ENCODE data around the gene VKORC1. TPM values are rescaled to one million over a fixed set of nuclear protein-coding genes. Genes with fewer than 3 reads are reported as not detected.

Gene VKORC1
- total and polyA plus RNA-seq, 2 of the 8 experiments (the other 6 are each of a cell fraction or from before 2014, with no cell fraction given) = 84.1 to 483 TPM

- no peak overlapping the region for H2BK20ac ChIP-seq (ENCODE audit: low read length)
- H3K9ac ChIP-seq (replicated peaks in 1 of 4; ENCODE audit: extremely low read depth in 1 of 4, low read depth in 3 of 4, low read length in 3 of 4) = no peak overlapping the region
- no peak overlapping the region for H3K27ac ChIP-seq (ENCODE audit: low read depth, low read length)
- H4K91ac ChIP-seq (replicated peaks; ENCODE audit: insufficient read length, low read length) = no peak overlapping the region
- peaks cover 0 to 15% of the 10 kb centered on the region in 2 experiments for H4K20me1 ChIP-seq (replicated peaks in 1 of 2; ENCODE audit: control insufficient read depth in 1 of 2, insufficient read depth in 2 of 2, low read length in 2 of 2)
- peaks cover 3% of the 10 kb centered on the region; the same call in 1 of the 2 replicates for H3K79me1 ChIP-seq (ENCODE audit: low read depth, low read length)
- no peak overlapping the region for H2BK120ac ChIP-seq (replicated peaks; ENCODE audit: low read depth, low read length)
- no peak overlapping the region for H4K5ac ChIP-seq (ENCODE audit: insufficient read length, low read depth, low read length)
- DNase-seq (ENCODE audit: low read depth in 1 of 2, low spot score in 2 of 2) (no peak), FAIRE-seq (no peak)
- no peak overlapping the region for H3K56ac ChIP-seq (replicated peaks; ENCODE audit: insufficient read length, low read depth, low read length)
- H3K27me3 ChIP-seq (replicated peaks in 1 of 4; ENCODE audit: control insufficient read depth in 3 of 4, extremely low read depth in 1 of 4, insufficient read depth in 3 of 4, low read length in 3 of 4) = no peaks in the 10 kb centered on the region
- H3K36me3 ChIP-seq (ENCODE audit: control insufficient read depth in 2 of 4, insufficient read depth in 4 of 4, low read length in 3 of 4) = peaks cover 6 to 28% (median 14%) of the 10 kb centered on the region in 4 experiments; a peak in 6 of 8 replicates
- H3K4me3 ChIP-seq (ENCODE audit: extremely low read depth in 1 of 4, insufficient read depth in 2 of 4, low read depth in 3 of 4, low read length in 4 of 4) = no peak overlapping the region
- H2BK15ac ChIP-seq (ENCODE audit: low read length) = no peak overlapping the region
- no peak overlapping the region for H2AFZ ChIP-seq (ENCODE audit: low read length)
- no peaks in the 10 kb centered on the region for H3K4me1 ChIP-seq (replicated peaks in 1 of 4; ENCODE audit: control insufficient read depth in 3 of 4, insufficient read depth in 4 of 4, low read length in 3 of 4)
- H3K23ac ChIP-seq (ENCODE audit: insufficient read length) = no peak overlapping the region
- H3K4me2 ChIP-seq (ENCODE audit: insufficient read depth in 1 of 2, low read depth in 2 of 2, low read length in 2 of 2) = no peak overlapping the region
- peak overlapping the region; percentile 35; the same call in 1 of the 2 replicates for H4K8ac ChIP-seq (ENCODE audit: extremely low read depth, insufficient read depth, low read length)
- no peak overlapping the region for H2BK5ac ChIP-seq (ENCODE audit: low read depth, low read length)
- WGBS, 2 experiments (ENCODE audit: extremely low coverage in 1 of 2, insufficient coverage in 1 of 2, insufficient read length in 1 of 2, insufficient replicate concordance in 2 of 2, low coverage in 1 of 2, low lambda C conversion rate in 2 of 2, missing lambda C conversion rate in 1 of 2) = 95% methylated on average over 44 of the region's 54 CpGs; no CpG with 5 or more reads in 1 of the 2 experiments
- no peaks in the 10 kb centered on the region for H3K23me2 ChIP-seq (ENCODE audit: low read depth, low read length)
- peaks cover 0 to 12% of the 10 kb centered on the region in 2 experiments; a peak in 2 of 4 replicates for H3K79me2 ChIP-seq (ENCODE audit: control insufficient read depth in 1 of 2, insufficient read depth in 2 of 2, low read length in 2 of 2)
- no peak overlapping the region for H2BK12ac ChIP-seq (ENCODE audit: low read depth, low read length)
- TF ChIP-seq TCF12 (IDR thresholded peaks at IDR 0.05; ENCODE audit: low read depth, low read length) (no peak), CHD2 (IDR thresholded peaks at IDR 0.05; ENCODE audit: low read length) (no peak), CBX5 (IDR thresholded peaks at IDR 0.05; ENCODE audit: low read depth, low read length) (no peak), KDM1A (IDR thresholded peaks at IDR 0.05; ENCODE audit: borderline replicate concordance, low read length) (no peak), KDM5A (IDR thresholded peaks at IDR 0.05; ENCODE audit: low read length) (no peak), SIX5 (IDR thresholded peaks at IDR 0.05; ENCODE audit: low read depth, low read length) (no peak)
- H3K18ac ChIP-seq (ENCODE audit: extremely low read depth, low read length) = no peak overlapping the region
- ChIA-PET CTCF (ENCODE audit: partially characterized antibody) (interaction anchor here (1.3 kb wide), 1 partner anchor 78 kb away, joined by 3 read pairs; no protein-coding TSS in a partner anchor), POLR2A (ENCODE audit: partially characterized antibody) (interaction anchor here (0.8 to 1.4 kb wide), 3 partner anchors 15 to 141 kb away, joined by 3 read pairs; partner anchors contain the start of genes ORAI3 and PYCARD)
- no peak overlapping the region for H3K4ac ChIP-seq (replicated peaks; ENCODE audit: insufficient read length, low read depth, low read length)
- H2AK5ac ChIP-seq (ENCODE audit: low read depth, low read length) = no peak overlapping the region
- no peak overlapping the region for H3K14ac ChIP-seq (ENCODE audit: insufficient read length)
- no peaks in the 10 kb centered on the region for H3K9me3 ChIP-seq (ENCODE audit: insufficient read depth in 2 of 2, low read depth in 1 of 2, low read length in 1 of 2)
Measured at GRCh38 chr16:31061813-31062440, 32.7 kb downstream of the VKORC1 start.
